HG03571 (cell line): ENCODE data around the gene HOXA1.

Experiments used
- ATAC-seq: cut with Tn5 transposase; IDR thresholded peaks from one replicate; pipeline ENCODE4 v1.9.1; 2021; ENCODE audit not compliant: unreplicated experiment

Gene HOXA1

DNA sequence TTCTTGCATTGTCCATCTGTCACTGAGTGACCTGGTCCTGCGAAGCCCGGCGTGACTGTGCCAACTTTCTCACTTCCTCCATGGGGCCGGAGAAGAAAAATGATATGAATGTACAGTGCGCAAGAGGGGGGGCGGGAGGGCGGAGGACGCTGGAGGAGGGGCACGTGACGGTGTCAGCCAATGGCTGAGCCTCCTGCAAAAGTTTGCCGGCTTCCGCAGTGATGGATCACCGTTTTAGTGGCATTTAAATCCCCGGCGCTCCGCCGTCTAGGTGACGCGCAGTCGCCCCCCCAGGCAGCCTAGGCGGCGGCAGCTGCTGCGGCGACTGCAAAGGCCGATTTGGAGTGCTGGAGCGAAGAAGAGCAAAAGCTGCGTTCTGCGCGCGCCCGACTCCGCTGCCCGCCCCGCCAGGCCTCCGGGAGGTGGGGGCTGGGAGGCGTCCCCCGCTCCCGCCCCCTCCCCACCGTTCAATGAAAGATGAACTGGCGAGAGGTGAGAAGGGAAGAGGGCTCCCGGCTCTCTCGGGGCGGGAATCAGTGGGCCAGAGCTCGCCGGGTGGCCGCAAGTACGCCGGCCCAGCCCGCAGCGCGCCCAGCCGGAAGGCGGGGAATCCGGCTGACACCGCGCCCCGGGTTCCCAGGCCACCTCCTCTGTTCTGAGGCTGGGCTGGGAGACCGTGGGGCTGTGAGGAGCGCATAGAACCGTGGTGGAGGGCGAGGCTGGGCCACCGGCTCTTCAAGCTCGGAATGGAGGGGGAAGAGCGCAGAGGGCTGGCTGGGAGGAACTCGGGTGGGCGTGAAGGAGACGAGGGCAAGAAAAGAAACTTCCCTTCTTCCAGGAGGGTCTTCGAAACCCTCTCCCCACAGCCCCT, at the start of gene HOXA1:
HOXA1 (minus strand) TSS at position 104 of the 871 bp plus-strand sequence; CDS start at position 16, 88 bp downstream.
- peak; percentile 86 for ATAC-seq

DNA sequence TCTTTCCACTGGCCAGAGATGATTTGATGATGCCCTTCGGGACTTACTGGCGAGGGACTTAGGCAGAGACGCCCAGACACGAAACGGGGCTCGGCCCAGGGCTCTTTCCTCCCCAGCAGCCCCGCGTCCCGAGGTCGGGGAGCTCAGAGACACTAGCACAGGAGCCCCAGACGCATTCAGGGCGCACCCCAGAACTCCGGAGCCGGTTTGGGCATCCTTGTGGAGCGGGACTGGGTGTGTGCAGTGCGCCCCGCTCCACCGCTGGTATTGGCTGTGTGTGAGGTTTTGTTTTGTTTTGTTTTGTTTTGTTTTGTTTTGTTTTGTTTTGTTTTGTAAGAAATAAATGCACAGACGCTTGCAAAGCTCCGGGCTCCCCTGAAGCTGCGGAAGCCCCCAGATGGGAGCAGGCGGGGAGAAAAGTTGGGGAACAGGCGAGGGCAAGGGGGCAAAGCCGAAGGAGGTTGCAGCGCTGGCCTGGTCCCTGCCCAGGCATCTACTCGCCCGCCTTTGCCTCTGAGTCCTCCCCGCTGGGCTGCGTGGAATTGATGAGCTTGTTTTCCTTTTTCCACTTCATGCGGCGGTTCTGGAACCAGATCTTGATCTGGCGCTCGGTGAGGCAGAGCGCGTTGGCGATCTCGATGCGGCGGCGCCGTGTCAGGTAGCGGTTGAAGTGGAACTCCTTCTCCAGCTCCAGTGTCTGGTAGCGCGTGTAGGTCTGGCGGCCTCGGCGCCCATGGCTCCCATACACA, 49.5 kb upstream of the HOXA1 start:
- ATAC-seq = no peak

DNA sequence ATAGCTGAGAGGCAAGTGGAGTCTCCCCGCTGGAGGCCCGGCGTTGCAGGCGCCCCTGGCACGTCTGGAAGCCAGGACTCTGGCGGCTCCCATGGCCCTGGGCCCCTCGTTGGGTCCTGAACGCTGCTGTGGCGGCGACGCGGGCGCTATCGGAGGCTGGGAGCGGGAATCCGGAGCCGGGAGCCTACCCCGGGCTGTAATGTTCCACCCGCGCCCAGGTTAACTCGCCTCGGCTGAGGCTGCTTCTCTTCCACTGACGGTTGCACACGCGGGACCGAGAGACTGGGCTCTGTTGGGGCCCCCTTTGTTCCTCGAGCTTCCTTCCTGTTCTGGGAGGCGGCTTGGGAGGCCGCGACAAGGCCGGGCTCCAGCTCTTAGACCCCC, 49.0 kb upstream of the HOXA1 start:
- no peak for ATAC-seq

DNA sequence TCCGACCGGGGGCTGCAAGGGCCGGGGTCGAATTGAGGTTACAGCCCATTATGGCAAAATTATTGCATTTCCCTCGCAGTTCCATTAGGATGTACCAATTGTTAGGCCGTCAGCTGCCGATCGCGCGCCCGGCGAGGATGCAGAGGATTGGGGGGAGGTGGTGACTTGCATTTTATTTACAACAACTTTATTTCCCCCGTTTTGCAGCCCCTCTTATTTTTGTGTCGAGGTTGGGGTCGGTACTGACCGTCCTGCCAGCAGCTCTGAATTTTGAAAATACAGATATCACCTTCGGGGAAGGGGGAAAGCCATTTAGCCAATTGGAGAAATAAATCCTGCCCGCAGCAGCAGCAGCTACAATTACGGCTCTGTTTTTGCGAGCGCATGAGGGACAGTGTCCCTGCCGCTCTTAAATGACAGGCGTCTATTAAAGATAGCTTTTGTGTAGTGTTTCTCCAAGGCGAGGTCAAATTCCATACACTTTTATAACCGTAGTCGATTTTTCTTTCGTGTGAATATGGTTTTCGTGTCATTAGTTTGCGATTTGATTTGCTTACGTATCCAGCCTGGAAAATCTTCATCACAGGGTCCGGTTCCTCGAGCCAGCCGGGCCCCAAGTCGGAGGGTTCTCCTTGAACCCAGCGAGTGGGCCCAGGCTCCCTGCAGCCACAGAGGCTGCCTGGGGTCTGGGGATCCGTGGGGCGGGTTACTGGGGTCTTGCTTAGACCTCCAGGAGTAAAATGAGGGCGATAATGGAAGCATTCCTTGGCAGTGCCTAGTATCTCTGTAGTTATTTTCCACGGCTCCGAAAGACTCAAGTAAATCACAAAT, 48.4 kb upstream of the HOXA1 start:
- ATAC-seq = no peak

DNA sequence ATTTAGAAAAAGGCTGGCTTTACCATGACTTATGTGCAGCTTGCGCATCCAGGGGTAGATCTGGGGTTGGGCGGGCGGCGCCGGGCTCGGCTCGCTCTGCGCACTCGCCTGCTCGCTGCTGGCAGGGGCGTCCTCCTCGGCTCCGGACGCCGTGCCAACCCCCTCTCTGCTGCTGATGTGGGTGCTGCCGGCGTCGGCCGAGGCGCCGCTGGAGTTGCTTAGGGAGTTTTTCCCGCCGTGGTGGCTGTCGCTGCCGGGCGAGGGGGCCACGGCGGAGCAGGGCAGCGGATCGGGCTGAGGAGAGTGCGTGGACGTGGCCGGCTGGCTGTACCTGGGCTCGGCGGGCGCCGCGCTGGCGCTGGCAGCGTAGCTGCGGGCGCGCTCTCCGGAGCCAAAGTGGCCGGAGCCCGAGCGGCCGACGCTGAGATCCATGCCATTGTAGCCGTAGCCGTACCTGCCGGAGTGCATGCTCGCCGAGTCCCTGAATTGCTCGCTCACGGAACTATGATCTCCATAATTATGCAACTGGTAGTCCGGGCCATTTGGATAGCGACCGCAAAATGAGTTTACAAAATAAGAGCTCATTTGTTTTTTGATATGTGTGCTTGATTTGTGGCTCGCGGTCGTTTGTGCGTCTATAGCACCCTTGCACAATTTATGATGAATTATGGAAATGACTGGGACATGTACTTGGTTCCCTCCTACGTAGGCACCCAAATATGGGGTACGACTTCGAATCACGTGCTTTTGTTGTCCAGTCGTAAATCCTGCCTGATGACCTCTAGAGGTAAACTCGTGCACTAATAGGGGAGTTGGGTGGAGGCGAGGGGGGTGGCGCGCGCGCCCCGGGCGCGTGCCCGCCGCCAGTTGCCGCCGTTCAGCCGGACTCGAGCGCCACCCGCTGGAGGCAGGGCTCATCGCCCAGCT, 47.5 kb upstream of the HOXA1 start, which contains the start of gene HOXA5:
HOXA5 (minus strand) TSS at position 659 of the 927 bp plus-strand sequence; CDS start at position 585, 74 bp downstream.
- ATAC-seq = peak; percentile 76

DNA sequence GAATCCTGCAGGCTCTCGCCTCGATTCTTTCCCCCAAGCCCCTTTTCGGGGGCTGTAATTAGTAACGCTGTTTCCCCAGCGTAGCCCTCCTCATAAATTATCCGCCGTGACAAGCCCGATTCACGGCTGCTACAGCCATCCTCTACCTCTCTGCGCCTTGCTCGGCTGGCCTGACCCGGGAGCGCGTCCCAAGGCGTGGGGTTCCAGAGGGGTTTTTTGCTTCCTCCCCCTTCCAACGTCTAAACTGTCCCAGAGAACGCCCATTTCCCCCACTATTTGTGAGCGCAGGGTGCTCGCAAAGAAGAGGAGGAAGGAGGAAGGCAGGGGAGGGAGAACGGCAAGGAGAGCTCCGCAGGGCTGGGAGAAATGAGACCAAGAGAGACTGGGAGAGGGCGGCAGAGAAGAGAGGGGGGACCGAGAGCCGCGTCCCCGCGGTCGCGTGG, 46.8 kb upstream of the HOXA1 start:
- ATAC-seq = no peak

DNA sequence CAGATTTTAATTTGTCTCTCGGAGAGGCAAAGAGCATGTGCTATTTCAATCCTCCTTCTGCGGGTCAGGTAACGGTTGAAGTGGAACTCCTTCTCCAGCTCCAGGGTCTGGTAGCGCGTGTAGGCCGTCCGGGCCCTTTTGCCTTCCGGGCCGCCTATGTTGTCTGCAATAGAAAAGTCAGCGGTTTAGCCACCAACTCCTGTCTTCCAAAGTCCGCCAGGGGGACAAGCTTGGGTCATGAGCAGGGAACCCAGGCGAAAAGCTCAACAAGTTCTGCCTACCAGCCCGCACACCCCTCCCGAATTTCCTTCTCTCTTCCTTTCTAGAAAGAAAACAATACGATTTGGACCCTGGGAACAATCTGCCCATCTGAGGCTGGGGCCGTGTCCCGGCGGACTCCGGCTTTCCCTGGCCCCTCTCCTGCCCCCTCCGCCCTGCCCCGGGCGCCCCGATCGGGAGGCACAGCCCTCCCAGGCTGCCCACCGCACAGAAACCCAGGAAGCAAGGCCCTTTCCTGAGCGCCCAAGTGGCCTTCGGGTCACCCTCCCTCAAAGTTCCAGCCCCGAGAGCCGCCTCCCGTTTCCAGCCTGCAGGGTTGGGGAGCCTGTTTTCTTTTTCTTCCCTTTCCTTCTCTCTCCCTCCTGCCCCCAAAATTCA, 46.3 kb upstream of the HOXA1 start:
- no peak for ATAC-seq

DNA sequence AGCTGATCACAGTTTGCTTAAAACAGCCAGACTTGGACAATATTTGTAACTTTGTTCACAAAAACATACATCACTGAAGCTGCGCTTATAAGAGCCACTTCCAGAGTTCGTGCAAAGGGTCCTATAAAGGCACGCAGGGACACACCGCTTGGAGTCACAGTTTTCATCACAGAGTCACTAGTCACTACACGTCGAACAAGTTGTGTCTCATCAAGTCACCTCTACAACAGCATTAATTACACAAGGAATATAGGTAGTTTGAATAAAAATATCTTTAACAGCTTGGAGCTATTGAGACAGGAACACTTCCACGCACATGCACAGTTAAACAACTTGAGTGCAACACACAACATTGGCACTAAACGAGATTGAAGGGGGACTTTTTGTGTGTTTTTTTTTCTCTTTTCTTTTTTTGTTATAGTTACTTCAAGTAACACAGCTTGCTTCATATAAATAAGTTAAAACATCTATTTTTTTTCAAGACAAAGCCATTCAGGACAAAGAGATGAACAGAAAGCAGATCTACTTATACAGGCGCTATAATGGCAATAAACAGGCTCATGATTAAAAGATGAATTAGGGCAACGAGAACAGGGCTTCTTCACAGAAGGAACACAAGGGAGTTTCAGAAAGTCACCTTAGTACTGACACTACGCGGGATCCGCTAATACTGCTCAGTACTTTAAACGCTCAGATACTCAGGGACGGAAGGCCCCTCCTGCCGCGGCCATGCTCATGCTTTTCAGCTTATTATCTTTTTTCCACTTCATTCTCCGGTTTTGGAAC, 45.5 kb upstream of the HOXA1 start:
- no peak for ATAC-seq

DNA sequence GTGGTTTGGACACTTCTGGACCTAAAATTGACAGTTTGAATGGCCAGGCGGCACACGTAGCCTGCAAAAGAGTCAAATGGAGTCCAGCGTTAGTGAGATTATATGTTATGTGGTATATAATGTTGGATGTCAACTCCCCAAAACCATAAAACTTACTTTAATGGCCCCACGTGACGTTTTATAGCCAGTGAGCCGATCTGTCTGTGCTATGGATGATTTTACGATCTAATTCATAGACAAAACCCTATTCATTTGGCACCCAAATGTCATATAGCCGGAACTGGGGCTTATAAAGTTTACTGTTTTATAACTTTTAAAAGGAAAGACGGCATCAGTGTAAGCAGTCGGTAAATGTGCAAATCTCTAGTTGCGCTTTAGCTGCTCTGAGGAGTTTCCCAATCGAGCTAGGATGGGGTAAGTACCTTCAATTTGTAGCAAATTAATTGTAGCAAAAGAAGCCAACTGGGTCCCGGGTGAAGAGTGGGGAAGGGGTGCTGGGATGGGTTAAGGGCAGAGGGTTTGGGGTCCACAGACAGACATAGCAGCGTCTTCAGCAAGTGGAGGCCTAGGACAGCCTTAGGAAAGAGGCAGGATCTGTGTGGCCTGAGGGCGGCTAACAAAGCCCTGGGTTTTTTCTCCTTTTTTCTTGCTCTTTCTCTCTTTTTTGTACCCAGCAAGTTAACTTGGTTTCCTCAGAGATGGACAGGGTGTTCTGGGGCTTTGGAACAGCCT, 44.5 kb upstream of the HOXA1 start:
- no peak for ATAC-seq

DNA sequence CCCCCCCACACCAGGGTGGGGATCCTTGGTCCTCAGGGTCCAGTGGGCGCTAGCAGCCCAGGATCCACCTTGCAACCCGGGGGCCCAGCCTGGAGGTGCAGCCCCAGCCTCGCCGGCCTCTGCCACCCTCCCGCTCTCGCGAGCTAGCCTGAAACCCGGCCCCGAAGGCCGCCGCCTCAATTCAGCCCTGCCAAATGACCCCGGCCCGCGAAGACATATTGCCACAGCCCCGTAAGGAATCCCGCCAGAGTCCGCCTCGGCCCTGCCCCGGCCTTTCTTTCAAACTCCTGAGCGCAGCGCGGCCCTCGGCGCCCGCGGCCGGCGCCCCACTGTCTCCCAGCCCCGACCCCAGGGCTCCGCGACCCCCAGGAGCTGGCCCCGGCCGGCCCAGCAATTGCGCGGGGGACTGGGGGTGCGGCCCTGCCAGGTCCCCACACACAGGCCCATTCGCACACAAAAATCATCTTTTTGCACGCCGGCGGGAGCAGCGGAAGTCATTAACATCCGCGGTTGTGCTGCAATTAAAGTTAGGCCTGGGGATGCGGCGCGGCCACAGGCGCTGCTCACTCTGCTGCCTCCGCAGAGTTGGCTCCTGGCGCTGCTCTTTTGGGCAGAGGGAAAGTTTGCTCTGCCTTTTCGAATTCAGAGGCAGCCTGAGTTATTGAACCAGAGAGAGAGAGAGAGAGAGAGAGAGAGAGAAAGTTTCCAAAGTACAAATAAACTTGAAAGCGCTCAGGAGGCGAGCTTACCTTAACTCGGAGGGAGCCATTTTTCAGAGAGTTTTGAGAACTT, 43.7 kb upstream of the HOXA1 start:
- ATAC-seq = no peak

DNA sequence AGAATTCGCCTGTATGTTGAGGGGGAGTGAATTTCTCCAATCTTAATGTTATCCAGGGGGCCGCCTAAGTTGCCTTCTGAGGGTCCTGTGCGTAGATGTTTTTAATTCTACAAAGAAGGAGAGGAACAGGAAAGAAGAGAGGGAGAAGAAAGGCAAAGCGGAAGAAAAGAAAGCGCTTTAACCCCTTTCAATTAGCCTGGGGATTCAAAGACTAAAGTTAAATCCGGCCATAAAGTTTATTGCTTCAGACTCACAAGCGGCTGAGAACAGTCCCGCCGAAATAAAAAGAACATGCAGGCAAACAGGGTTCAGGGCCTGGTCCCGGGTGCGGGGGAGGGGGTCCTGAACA, 43.2 kb upstream of the HOXA1 start:
- no peak for ATAC-seq

DNA sequence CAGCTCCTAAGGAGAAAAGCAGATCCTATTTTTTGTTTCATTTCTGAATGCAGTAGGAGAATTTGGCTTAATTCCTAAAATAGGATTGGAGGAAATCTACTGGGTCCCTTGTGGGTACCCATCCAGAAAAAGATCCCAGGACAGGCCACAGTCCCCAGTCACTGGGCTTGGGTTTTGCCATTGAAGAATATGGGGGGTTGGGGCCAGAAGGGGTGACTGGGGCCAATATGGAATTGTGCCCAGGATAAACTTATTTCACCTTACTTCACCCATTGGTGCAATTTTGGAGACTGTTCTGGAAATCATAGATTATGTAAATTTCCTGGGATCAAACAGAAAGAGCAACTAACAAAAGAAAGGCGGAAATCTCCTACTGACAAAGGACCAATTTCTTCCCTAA, 42.7 kb upstream of the HOXA1 start:
- no peak for ATAC-seq

DNA sequence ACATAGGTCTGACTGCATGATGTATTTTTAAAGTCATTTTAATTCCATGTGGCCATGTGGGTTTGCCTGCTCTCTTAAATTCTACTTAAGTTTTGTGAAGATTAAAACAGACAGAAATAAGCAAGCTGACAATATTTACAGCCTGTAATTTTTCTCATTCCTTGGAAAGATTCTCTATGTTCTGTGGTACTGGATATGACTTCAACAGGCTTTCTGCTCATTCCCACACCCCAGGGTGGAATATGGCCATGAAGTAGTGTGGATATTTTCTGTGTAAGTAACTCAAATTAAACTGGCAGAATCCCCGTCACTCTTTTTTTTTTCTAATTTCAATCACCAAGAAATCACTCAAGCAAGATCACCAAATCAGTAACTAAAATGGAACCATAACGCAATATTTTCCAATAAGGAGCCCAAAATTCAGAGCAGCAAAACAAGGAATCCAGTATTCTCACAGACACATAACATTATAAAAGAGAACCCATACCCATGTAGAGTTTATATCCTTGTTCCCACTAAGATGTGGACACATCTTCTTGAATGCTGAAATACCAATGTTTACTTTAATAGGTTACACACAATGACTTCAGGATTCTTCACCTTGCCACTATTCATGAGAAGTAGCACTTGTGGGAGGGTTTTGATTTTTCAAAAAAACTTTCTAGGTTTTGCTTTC, 42.0 kb upstream of the HOXA1 start:
- ATAC-seq = no peak

DNA sequence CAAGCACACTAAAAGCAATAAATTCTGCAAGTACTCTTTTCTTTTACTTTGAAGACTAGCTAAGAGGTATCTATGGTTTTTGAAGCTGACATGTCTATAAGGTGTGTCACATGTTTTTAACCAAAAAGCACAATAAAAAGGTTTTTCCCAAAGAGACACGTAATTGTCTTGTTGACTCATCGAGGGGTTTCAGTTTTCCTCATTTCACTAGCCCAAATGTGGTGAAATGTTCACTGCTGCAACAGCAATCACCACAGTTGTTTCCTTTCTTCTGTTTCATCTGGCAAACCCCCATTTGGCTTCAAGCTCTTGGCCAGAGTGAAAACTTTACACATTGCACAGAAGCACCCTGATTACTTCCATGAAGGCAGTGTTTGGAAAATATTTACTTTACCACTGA, 38.6 kb upstream of the HOXA1 start:
- no peak for ATAC-seq

DNA sequence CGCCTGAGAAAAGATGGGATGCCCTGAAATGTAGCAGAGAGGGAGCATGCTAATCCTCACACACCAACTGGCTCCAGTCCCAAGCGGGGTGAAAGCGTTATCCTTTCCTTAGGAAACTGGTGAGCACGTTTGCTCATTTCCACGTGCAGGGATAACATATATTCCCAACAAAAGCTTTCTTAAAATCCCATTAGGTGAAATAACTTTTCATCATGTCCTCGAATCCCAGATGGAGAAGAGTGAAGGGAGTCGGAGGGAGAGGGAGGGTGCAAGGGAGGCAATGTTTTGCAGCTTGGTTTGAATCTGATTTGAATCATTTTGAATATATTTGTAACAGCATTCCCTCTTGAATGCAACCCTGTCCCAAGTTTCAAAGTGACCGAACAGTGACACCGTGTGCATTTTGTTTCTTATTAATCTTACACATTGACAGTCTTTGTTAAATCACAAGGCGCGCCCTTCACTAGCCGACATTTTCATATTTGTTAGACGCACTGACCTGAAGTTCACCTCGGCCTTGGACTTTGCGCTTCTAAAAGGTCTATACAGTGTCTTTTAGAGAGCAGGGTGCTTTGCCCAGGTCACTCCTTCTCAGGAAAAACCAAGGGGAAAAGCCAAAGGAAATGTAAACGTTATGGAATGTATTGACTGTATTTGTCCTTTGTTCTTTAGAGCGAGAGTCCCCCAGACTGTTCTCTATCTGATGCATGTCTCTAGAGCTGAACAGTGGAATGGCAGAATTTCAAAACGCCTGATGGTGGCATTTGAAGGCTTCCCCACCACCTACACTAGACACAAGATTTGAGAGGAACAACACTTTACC, 37.8 kb upstream of the HOXA1 start:
- no peak for ATAC-seq

DNA sequence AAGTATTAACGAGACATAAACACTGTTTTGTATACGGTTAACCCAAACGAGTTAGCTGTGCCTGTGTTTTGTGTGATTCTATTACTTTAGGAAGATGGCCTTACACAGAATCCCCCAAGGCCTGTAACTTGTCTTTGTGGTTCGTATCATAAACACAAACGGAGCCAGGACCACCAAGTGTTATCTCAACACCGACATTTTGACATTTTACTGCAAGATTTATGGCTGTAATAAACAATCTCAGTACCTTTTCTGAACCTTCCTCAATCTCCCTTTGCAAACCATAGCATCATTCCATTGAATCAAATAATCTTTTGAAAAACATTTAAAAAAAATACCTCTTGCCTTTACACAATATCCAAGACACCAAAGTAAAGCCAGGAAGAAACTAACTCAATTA, 37.2 kb upstream of the HOXA1 start:
- ATAC-seq = no peak
